HCT116 (cell line): Measurements from ENCODE around the gene ASIC1. TPM values are rescaled to one million over a fixed set of nuclear protein-coding genes. Genes with fewer than 3 reads are reported as not detected.

Experiments used
- ATAC-seq: fragments of 200-7000 bp; cut with Tn5 transposase; 2 replicates; pipeline ENCODE4 v1.9.1; 2020; ENCODE audit warnings: mild to moderate bottlenecking, moderate library complexity
- BruUV-seq: library from RNA; stranded (reverse); fragments of 400-500 nt; replicated peaks from 2 replicates; lab custom pipeline; 2021; lab: Mats Ljungman, UMichigan
- CTCF ChIA-PET: fragments of 300-600 bp; sonication (Branson Sonifier 250); formaldehyde crosslinking; loops from one replicate; lab custom pipeline; 2021; ENCODE audit warnings: antibody characterized with exemption; lab: Charles Lee
- POLR2A ChIA-PET: fragments of 300-600, 350-600 bp; sonication (Branson Sonifier 250); formaldehyde crosslinking; loops from one replicate; lab custom pipeline; 2021; ENCODE audit warnings: antibody characterized with exemption; lab: Charles Lee
- RAD21 ChIA-PET, 2 experiments: fragments of 300-600 bp; sonication (Branson Sonifier 250); formaldehyde crosslinking; loops; one replicate each; lab custom pipeline; 2023; ENCODE audit warnings: low total read pairs in 2 of 2; ENCODE audit not compliant: uncharacterized antibody in 2 of 2, unreplicated experiment in 2 of 2, low non-redundant PET in 1 of 2; lab: Charles Lee
- DNase-seq: peaks from one replicate; pipeline ENCODE4 v3.0.0-alpha.2; 2010; ENCODE audit warnings: low read depth, low spot score
- H2AFZ ChIP-seq: fragments of 200-600 bp; shearing (Covaris generic), sonication (generic); 2 replicates; pipeline ENCODE4 v1.6.1; 2017; ENCODE audit warnings: low read depth, mixed run types, mixed read lengths, antibody characterized with exemption, low read length; ENCODE audit not compliant: poor library complexity, severe bottlenecking
- H3K27ac ChIP-seq: 2 replicates; pipeline ENCODE4 v1.5.1; 2012; ENCODE audit warnings: low read depth, low read length
- H3K27me3 ChIP-seq: fragments of 200-600 bp; sonication (generic); 2 replicates; pipeline ENCODE4 v1.6.1; 2016; ENCODE audit warnings: mixed run types, low read length, mixed read lengths; ENCODE audit not compliant: insufficient read depth
- H3K36me3 ChIP-seq, 2 experiments: fragments of 200-500 bp in 1 of 2; fragments of 200-600 bp in 1 of 2; sonication (Bioruptor generic) in 1 of 2; sonication (generic) in 1 of 2; 2 replicates each; pipeline versions ENCODE4 v1.5.1 to v1.6.1; 2014 to 2016; ENCODE audit warnings: low read length in 2 of 2, inconsistent platforms in 1 of 2, mixed read lengths in 1 of 2, mixed run types in 1 of 2; ENCODE audit not compliant: insufficient read depth in 2 of 2, control insufficient read depth in 1 of 2
- H3K4me1 ChIP-seq, 2 experiments: fragments of 200-600 bp in 1 of 2; sonication (generic) in 1 of 2; 2 replicates each; pipeline versions ENCODE4 v1.5.1 to v1.6.1; 2012 to 2017; ENCODE audit warnings: low read length in 2 of 2, inconsistent platforms in 1 of 2, mild to moderate bottlenecking in 1 of 2, mixed read lengths in 1 of 2, mixed run types in 1 of 2, moderate library complexity in 1 of 2; ENCODE audit not compliant: insufficient read depth in 2 of 2, control insufficient read depth in 1 of 2
- H3K4me2 ChIP-seq: fragments of 200-600 bp; sonication (generic); 2 replicates; pipeline ENCODE4 v1.6.1; 2017; ENCODE audit warnings: mixed run types, low read length, mixed read lengths
- H3K4me3 ChIP-seq, 2 experiments: fragments of 200-600 bp in 1 of 2; sonication (generic) in 1 of 2; replicated peaks in 1 of 2; 2 replicates each; pipeline ENCODE4 v1.5.1; 2011 to 2016; ENCODE audit warnings: low read length in 2 of 2, control low read depth in 1 of 2, low read depth in 1 of 2, mild to moderate bottlenecking in 1 of 2, mixed read lengths in 1 of 2, mixed run types in 1 of 2
- H3K79me2 ChIP-seq: fragments of 200-600 bp; sonication (generic); 2 replicates; pipeline ENCODE4 v1.6.1; 2017; ENCODE audit warnings: mild to moderate bottlenecking, mixed run types, low read length, moderate library complexity, mixed read lengths; ENCODE audit not compliant: insufficient read depth
- H3K9ac ChIP-seq: fragments of 200-600 bp; sonication (generic); 2 replicates; pipeline ENCODE4 v1.6.1; 2016; ENCODE audit warnings: low read length, mixed read lengths
- H3K9me2 ChIP-seq: fragments of 200-600 bp; sonication (generic), shearing (Covaris generic); 2 replicates; pipeline ENCODE4 v1.6.1; 2017; ENCODE audit warnings: mixed run types, mild to moderate bottlenecking, moderate library complexity; ENCODE audit not compliant: insufficient read depth
- H3K9me3 ChIP-seq, 2 experiments: fragments of 200-500 bp in 1 of 2; fragments of 200-600 bp in 1 of 2; sonication (Bioruptor generic) in 1 of 2; sonication (generic) in 1 of 2; 2 replicates each; pipeline ENCODE4 v1.6.1; 2014 to 2017; ENCODE audit warnings: low read length in 2 of 2, mixed read lengths in 2 of 2, inconsistent platforms in 1 of 2, low read depth in 1 of 2, mild to moderate bottlenecking in 1 of 2, mixed run types in 1 of 2, moderate library complexity in 1 of 2; ENCODE audit not compliant: control insufficient read depth in 1 of 2, insufficient read depth in 1 of 2
- H4K20me1 ChIP-seq: fragments of 200-600 bp; sonication (generic), shearing (Covaris generic); 2 replicates; pipeline ENCODE4 v1.6.1; 2017; ENCODE audit warnings: mixed run types, mild to moderate bottlenecking, moderate library complexity; ENCODE audit not compliant: insufficient read depth
- JUND ChIP-seq: IDR thresholded peaks from 2 replicates; pipeline ENCODE4 v1.6.1; 2012
- POLR2A ChIP-seq: IDR thresholded peaks from 2 replicates; pipeline ENCODE4 v1.7.0; 2011; ENCODE audit warnings: borderline replicate concordance; ENCODE audit not compliant: insufficient read depth, insufficient read length; ENCODE audit errors: extremely low read depth
- intact Hi-C: fragments of 100-400 bp; cut with micrococcal nuclease; formaldehyde crosslinking; loops from 2 replicates; pipeline ENCODE4 v1.10.0; 2022
- total RNA-seq: library from RNA; stranded (reverse); gene quantifications from one replicate; pipeline ENCODE4 v1.2.1, GENCODE V29; 2021; ENCODE audit not compliant: unreplicated experiment
- TF ChIP-seq, protein P1 (sequence below), 3 experiments: fragments of 200-600 bp in 1 of 3; sonication (generic) in 1 of 3; IDR thresholded peaks in 2 of 3; conservative IDR thresholded peaks in 1 of 3; 2 replicates each; pipeline ENCODE4 v1.5.1; 2012 to 2017; ENCODE audit warnings: low read depth in 2 of 3, low read length in 2 of 3, antibody characterized with exemption in 1 of 3, borderline replicate concordance in 1 of 3, control low read depth in 1 of 3, mild to moderate bottlenecking in 1 of 3, mixed read lengths in 1 of 3, mixed run types in 1 of 3, moderate library complexity in 1 of 3; ENCODE audit not compliant: insufficient read depth in 1 of 3
- TF ChIP-seq, protein P2 (sequence below): IDR thresholded peaks from 2 replicates; pipeline ENCODE4 v1.6.1; 2012
- TF ChIP-seq, protein P3 (sequence below): IDR thresholded peaks from 2 replicates; pipeline ENCODE4 v1.6.1; 2012; ENCODE audit warnings: low read depth

The ASIC1 gene
- total RNA-seq, 1 experiment from 2014 or later = 28.9 TPM

DNA sequence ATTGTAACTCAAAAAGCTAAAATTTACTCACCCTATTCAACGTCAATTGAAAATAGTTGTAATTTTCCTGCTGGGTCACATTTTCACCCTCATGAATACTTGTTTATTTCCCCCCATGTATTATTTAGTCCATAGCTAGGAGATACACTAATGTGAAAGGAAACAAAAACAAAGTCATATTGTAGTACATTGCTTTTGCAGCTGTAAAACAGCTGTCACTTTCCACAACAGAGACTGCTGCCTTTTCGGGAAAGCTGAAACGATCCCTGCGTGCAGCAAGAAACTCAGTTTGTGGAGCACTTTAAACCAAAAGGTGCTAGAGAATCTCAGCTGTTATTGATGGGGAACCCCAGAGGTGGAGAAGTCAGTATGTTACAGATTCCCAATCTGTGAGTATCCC lies 36.4 kb upstream of the ASIC1 start:
- ChIA-PET POLR2A (no interaction called here), RAD21 (no interaction called here), CTCF (no interaction called here)
- H3K27me3 ChIP-seq = no peaks in the 10 kb centered on the region
- no peaks in the 10 kb centered on the region; the same call in 1 of the 2 replicates for H4K20me1 ChIP-seq
- DNase-seq (no peak), ATAC-seq (no peak)
- H3K9me3 ChIP-seq = no peaks in the 10 kb centered on the region
- TF ChIP-seq, protein P1, sequence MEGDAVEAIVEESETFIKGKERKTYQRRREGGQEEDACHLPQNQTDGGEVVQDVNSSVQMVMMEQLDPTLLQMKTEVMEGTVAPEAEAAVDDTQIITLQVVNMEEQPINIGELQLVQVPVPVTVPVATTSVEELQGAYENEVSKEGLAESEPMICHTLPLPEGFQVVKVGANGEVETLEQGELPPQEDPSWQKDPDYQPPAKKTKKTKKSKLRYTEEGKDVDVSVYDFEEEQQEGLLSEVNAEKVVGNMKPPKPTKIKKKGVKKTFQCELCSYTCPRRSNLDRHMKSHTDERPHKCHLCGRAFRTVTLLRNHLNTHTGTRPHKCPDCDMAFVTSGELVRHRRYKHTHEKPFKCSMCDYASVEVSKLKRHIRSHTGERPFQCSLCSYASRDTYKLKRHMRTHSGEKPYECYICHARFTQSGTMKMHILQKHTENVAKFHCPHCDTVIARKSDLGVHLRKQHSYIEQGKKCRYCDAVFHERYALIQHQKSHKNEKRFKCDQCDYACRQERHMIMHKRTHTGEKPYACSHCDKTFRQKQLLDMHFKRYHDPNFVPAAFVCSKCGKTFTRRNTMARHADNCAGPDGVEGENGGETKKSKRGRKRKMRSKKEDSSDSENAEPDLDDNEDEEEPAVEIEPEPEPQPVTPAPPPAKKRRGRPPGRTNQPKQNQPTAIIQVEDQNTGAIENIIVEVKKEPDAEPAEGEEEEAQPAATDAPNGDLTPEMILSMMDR (IDR thresholded peaks at IDR 0.05 in 2 of 3, conservative IDR thresholded peaks at IDR 0.05 in 1 of 3; ENCODE audit: borderline replicate concordance in 1 of 3, insufficient read depth in 1 of 3, low read depth in 2 of 3, low read length in 2 of 3) = no peak
- TF ChIP-seq POLR2A (no peak), JUND (no peak)
- TF ChIP-seq, protein P2, sequence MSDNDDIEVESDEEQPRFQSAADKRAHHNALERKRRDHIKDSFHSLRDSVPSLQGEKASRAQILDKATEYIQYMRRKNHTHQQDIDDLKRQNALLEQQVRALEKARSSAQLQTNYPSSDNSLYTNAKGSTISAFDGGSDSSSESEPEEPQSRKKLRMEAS = no peak
- TF ChIP-seq, protein P3, sequence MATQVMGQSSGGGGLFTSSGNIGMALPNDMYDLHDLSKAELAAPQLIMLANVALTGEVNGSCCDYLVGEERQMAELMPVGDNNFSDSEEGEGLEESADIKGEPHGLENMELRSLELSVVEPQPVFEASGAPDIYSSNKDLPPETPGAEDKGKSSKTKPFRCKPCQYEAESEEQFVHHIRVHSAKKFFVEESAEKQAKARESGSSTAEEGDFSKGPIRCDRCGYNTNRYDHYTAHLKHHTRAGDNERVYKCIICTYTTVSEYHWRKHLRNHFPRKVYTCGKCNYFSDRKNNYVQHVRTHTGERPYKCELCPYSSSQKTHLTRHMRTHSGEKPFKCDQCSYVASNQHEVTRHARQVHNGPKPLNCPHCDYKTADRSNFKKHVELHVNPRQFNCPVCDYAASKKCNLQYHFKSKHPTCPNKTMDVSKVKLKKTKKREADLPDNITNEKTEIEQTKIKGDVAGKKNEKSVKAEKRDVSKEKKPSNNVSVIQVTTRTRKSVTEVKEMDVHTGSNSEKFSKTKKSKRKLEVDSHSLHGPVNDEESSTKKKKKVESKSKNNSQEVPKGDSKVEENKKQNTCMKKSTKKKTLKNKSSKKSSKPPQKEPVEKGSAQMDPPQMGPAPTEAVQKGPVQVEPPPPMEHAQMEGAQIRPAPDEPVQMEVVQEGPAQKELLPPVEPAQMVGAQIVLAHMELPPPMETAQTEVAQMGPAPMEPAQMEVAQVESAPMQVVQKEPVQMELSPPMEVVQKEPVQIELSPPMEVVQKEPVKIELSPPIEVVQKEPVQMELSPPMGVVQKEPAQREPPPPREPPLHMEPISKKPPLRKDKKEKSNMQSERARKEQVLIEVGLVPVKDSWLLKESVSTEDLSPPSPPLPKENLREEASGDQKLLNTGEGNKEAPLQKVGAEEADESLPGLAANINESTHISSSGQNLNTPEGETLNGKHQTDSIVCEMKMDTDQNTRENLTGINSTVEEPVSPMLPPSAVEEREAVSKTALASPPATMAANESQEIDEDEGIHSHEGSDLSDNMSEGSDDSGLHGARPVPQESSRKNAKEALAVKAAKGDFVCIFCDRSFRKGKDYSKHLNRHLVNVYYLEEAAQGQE = no peak
- H3K79me2 ChIP-seq = peaks cover 93% of the 10 kb centered on the region
- peaks cover 3% of the 10 kb centered on the region; the same call in 1 of the 2 replicates for H3K9me2 ChIP-seq
- no peak overlapping the region for H2AFZ ChIP-seq
- no peak overlapping the region for H3K9ac ChIP-seq
- intact Hi-C loops = no loop called here
- H3K4me1 ChIP-seq = peaks cover 6 to 13% of the 10 kb centered on the region in 2 experiments; a peak in 3 of 4 replicates
- no peak overlapping the region for H3K4me2 ChIP-seq
- H3K36me3 ChIP-seq = peaks cover 2 to 16% of the 10 kb centered on the region in 2 experiments; a peak in 2 of 4 replicates
- H3K4me3 ChIP-seq = no peak overlapping the region
- no TSS peak for BruUV-seq
- no peak overlapping the region for H3K27ac ChIP-seq
